D721Med (cell line): Measurements from ENCODE around the gene ROGDI.

ENCODE experiments used
- DNase-seq: peaks from one replicate; pipeline ENCODE4 v3.0.0; 2011; ENCODE audit warnings: low spot score; ENCODE audit not compliant: insufficient read length
- FAIRE-seq: peaks from 2 replicates; lab custom pipeline; 2011; peaks lifted over from hg19 to GRCh38; lab: Jason Lieb, UNC
- TF ChIP-seq, protein P1 (sequence below): IDR thresholded peaks from 2 replicates; pipeline ENCODE4 v1.5.1; 2012; ENCODE audit warnings: mild to moderate bottlenecking, control low read depth; ENCODE audit not compliant: insufficient read depth; ENCODE audit errors: missing control alignments

ROGDI gene, protein sequence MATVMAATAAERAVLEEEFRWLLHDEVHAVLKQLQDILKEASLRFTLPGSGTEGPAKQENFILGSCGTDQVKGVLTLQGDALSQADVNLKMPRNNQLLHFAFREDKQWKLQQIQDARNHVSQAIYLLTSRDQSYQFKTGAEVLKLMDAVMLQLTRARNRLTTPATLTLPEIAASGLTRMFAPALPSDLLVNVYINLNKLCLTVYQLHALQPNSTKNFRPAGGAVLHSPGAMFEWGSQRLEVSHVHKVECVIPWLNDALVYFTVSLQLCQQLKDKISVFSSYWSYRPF

DNA sequence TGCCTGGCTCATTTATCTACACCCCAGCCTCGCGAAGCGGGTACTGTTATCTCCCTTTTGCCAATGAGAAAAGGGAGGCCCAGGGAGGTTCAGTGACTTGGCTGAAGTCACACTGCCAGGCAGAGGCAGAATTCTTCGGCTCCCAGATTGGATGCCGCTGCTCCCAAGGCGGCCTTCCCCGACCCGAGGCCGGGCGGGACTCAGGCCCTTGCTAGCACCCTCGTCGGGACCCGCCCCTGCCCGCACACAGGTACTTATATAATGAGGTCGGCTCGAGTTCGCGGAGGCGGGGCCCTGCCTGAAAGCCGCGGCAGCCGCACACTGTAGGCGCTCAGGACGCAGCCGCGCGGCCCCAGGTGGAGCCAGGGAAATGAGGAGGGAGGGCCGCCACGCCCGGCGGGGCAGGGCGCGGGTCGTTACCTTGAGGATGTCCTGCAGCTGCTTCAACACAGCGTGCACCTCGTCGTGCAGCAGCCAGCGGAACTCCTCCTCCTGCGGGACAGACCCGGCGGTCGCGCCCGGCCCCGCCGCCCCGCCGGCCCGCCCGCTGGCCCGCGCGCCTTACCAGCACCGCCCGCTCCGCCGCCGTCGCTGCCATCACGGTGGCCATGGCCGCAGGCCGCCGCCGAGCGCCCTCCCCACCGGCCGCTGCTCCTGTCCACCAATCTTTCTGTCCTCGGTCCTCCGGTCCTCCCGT is at the start of gene ROGDI:
Gene ROGDI (minus strand): TSS at position 672 of the 697 bp plus-strand sequence. CDS start 62 bp downstream, at position 610.
- DNase-seq (peak; percentile 36), FAIRE-seq (no peak)
- TF ChIP-seq, protein P1, sequence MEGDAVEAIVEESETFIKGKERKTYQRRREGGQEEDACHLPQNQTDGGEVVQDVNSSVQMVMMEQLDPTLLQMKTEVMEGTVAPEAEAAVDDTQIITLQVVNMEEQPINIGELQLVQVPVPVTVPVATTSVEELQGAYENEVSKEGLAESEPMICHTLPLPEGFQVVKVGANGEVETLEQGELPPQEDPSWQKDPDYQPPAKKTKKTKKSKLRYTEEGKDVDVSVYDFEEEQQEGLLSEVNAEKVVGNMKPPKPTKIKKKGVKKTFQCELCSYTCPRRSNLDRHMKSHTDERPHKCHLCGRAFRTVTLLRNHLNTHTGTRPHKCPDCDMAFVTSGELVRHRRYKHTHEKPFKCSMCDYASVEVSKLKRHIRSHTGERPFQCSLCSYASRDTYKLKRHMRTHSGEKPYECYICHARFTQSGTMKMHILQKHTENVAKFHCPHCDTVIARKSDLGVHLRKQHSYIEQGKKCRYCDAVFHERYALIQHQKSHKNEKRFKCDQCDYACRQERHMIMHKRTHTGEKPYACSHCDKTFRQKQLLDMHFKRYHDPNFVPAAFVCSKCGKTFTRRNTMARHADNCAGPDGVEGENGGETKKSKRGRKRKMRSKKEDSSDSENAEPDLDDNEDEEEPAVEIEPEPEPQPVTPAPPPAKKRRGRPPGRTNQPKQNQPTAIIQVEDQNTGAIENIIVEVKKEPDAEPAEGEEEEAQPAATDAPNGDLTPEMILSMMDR, result no peak

DNA sequence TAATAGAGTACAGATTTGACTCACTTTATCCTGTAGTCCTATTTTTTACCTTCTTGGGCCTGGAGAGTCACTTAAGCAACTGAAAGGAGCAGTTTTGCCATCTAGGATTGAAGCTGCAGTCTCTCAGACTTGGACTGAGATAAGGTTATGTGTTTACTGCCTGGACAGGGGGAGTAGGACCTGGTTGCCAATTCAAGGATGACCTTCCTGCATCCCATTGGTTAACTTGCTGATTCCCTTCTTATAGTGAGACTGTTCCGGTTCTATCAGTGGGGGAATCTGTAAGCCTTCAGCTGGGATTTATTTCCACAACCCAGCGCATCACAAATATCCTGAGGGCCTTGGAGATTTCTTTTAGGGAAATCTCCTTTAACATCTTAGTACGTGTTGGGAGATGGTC is 47.8 kb upstream of the ROGDI start:
- TF ChIP-seq, protein P1, result no peak
- no peak for DNase-seq
- no peak for FAIRE-seq

DNA sequence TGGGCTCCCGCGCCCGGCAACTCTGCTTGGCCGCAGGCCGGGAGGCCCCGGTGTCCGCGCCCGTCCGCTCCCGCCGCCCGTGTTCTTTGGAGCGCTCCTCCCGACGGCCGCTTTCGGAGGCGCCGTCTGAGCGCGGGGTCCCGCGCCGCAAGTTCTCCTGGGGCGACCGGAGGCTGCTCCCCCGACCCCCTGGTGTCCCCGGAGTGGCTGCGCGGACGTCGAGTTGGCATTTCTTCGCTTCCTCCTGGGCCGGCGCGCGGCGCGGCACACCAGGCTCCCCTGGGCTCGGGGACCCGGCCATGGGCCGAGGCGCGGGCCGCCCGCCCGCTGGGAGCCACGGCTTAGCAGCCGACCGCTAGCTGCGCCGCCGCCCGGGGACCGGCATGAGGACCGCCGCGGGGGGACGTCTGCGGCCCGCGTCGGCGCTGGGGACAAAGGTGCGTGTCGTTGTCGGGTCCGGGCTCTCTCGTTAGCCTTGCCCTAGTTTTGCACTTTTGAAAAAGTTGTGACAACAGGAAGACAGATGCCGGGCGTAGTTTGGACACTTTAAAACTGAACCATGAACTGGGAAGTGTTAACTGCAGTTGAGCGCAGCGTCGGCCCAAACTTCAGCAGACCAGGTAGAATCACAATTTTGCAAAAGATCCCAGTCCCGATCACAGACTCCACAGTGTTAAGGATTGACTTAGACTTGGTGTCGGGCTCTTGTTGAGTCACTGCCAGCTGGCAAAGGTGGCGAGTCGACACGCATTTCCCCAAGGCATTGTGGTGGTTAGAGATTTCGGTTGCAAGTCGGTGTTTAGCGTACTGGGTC is 45.5 kb upstream of the ROGDI start:
- FAIRE-seq, result no peak
- DNase-seq, result no peak
- TF ChIP-seq, protein P1, result no peak

DNA sequence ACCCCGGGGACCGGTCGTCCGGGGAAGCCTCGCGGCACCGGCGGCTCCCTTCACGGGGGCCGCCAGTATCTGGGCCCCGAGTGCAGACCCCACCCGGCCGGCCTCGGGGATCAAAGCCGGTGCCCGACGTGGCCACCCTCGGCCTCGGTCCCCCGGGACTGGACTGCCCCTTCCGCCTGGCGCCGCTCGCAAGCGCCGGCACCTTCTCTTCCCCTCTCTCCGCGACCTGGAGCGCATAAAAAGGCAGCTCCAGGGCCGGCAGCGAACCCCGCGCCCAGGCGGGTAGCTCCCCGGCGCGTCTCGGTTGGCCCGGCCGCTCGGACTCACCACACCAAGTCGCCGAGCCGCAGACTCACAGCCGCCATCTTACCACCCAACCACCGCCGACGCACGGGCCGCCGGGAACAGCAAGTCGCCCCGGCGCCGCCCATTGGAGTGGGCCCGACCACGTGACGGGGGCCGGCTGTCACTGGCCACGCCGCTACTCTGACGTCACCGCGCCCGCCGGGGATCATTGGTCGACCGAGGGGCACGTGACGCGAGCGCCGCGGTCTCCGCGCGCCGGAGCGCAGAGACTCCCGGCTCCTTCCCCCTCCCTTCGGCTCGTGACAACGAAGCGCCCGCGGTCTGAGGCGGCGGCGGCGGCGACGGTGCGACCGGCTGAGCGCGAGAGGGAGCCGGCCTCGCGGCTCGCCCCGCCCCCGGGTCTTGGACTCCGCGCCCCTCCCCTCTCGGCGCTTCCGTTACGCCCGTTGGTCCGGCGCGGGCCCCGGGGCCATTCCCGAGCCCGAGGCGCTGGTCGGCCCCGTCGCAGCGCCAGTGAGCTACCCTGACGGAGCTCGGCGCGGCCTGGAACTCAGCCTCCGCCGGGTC is 44.7 kb upstream of the ROGDI start, which contains the start of the genes GLYR1 and UBN1:
Gene GLYR1 (minus strand): TSS at position 388 of the 873 bp plus-strand sequence. CDS start 23 bp downstream, at position 365.
Gene UBN1 (plus strand): TSS at position 581 of the 873 bp plus-strand sequence. CDS start 5,437 bp downstream, outside the sequence.
- DNase-seq (peak; percentile 81), FAIRE-seq (no peak)
- TF ChIP-seq, protein P1, result no peak

DNA sequence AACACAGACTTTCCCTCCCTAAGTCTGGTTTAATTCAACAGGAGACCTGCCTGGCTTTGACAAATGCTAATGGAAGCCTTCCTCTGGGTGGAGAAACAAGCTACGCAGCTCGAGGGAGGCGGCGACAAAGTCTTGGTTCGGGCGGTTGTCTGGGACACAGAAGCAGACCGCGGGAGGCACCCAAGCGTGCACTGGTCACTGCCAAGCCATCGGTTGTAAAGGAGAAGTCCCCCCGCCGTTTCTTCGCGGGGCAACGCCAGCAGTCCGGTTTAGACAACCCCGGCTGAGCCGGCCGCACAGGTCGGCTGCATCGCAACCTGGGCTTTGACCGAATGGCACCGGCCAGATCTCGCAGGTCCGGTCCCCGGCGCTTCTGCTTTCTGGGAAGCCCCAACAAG is 44.1 kb upstream of the ROGDI start:
- TF ChIP-seq, protein P1, result no peak
- DNase-seq (no peak), FAIRE-seq (no peak)

DNA sequence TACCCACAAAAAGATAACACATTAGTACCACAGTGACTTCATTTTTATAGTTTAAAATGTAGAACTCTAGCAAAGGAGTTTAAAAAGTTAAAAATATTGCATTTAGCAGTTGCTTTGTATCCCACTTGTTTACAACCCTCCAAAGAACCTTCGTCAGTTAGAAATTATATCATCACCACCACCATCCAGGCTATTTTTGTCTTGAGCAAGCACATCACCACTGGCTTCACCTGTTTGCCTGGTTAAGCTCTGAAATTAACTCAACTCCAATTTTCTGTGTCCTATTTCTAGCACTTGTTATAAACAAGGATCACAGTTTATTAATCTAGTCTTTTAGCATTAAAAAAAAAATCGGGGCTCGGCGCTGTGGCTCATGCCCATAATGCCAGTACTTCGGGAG is 38.6 kb upstream of the ROGDI start:
- TF ChIP-seq, protein P1, result no peak
- no peak for FAIRE-seq
- no peak for DNase-seq
